Gastroesophageal sphincter (tissue), 3 donors: ENCODE results near the gene PRIM2.

Source experiments
- CTCF ChIP-seq, 4 experiments: fragments of 200-600 bp in 2 of 4; fragments of 450-650 bp in 2 of 4; sonication (generic) in 1 of 4; IDR thresholded peaks; one replicate each; pipeline ENCODE4 v1.5.1; 2017 to 2019; ENCODE audit warnings: antibody characterized with exemption in 4 of 4, mild to moderate bottlenecking in 2 of 4, moderate library complexity in 2 of 4
- EP300 ChIP-seq: sonication (generic); formaldehyde crosslinking; IDR thresholded peaks from one replicate; pipeline ENCODE4 v1.6.1; 2017; ENCODE audit warnings: antibody characterized with exemption, mild to moderate bottlenecking
- POLR2A ChIP-seq, 2 donors: fragments of 450-650 bp; IDR thresholded peaks; one replicate each; pipeline ENCODE4 v1.6.1; 2017; ENCODE audit warnings: antibody characterized with exemption in 2 of 2, mild to moderate bottlenecking in 2 of 2, moderate library complexity in 1 of 2

GRCh38 chr6:57313711-57314471 is 3.5 kb upstream of the PRIM2 start:
- TF ChIP-seq CTCF (IDR thresholded peaks at IDR 0.05) (peak in 1 of 4 experiments; percentile 26), POLR2A (IDR thresholded peaks at IDR 0.05) (no peak), EP300 (no peak)
